HG02642 (cell line): ENCODE data around the gene ABCC9.
"Not testable (repeated sequence)": the region's sequence is repeated elsewhere in the genome, so short reads cannot be mapped to it uniquely, and the experiment has no call there.

ENCODE experiments used
- ATAC-seq: cut with Tn5 transposase; IDR thresholded peaks from one replicate; pipeline ENCODE4 v1.9.1; 2021; ENCODE audit warnings: mild to moderate bottlenecking; ENCODE audit not compliant: unreplicated experiment, poor library complexity

The ABCC9 gene

DNA sequence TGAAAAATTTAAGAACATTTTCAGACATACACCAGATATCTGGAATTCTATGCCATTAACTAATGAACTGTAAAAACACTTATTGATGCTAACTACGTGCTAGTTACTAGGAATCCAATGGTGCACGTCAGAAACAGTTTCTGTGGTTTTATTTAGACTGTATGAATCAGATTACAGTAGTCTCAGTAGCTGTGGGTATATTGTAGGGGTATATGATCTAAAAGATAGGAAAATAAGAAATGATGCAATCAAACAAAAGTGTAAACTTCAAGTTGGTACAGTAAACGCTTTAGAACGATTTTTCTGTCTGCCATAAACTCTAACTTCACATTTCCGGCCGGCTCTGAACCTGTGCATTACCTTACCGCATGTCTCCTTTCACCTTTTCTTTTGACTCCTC, 2.3 kb downstream of the ABCC9 start:
- ATAC-seq = no peak

DNA sequence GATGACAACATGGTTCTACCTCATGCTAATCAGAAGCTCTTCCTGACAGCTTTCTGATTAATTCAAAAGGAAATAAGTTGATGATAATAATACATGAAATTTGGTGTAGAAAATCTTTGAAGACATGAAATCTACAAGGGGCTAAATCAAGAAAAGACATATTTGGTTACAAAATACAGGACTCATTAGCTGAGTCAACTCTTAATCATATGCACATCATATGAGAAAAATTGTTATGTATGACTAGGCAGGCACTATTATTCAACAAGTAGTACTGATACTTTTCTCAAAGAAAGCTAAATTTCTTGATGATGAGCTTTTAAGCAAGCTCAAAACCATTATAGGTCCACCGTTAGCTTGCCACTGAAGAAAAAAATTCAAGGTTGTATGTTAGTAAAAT, 7.1 kb downstream of the ABCC9 start:
- ATAC-seq = no peak

DNA sequence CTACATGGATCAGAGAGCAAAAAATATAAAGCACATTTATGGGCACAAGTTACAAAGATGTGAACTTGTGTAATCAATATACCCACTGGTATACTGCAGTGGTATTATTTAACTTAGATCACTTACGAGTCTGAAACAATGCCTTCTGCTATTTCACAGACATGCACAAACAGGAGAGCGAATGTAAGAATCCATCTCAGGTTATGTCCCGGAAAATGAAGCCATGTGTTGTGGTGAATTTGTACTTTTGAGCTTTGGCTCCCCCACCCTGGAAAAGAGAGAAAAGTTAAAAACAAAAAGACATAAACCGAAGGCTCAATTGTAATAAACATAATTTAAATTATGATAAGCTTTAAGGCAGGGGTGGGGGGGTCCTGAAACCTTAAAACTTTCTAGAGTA, 7.6 kb downstream of the ABCC9 start:
- ATAC-seq = no peak

DNA sequence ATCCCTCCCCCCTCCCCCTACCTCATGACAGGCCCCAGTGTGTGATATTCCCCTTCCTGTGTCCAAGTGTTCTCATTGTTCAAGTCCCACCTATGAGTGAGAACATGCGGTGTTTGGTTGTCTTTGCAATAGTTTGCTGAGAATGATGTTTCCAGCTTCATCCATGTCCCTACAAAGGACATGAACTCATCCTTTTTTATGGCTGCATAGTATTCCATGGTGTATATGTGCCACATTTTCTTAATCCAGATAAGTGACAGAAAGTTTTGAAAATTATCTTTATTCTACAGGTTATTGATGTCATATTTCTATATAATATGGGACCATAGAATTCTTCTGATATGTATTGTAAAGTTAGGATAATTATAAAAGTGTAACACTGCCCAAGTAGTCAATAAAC, 11.3 kb downstream of the ABCC9 start:
- not testable (repeated sequence) for ATAC-seq

DNA sequence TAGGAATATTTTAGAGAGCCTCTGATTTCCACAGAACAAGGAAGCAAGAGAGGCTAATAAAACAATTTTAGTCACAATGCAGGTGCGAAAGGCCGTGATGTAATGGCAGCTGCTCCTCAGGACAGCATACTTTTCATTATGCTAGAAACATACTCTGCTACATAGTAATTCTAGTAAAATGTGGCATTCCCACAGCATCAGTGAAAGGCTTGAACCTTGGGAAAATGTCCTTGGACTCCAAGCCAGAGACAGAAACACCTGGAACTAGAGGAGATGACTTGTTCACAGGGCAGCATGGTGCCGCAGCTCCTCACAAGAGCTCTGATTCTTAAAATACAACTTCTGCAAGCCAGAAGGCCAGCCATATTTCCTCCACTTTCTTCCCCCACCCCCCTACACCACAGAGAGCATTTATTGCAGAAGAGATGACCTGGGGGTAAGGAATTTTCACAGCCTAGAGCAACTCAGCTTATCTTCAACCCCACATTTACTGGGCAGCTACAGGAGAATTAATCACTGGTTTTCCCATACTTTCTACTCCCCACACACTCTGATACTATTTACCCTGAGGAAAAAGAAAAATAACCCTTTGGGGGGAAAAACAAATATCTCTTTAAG, 15.8 kb downstream of the ABCC9 start:
- no peak for ATAC-seq

DNA sequence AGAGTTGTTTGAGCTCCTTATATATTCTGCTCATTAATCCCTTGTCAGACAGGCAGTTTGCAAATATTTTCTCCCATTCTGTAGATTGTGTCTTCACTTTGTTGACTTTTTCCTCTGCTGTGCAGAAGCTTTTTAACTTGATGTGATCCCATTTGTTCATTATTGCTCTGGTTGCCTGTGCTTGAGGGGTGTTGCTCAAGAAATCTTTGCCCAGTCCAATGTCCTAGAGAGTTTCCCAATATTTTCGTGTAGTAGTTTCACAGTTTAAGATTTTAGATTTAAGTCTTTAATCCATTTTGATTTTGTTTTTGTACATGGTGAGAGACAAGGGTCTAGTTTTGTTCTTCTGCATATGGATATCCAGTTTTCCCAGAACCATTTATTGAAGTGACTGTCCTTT, 19.8 kb downstream of the ABCC9 start:
- no peak for ATAC-seq

DNA sequence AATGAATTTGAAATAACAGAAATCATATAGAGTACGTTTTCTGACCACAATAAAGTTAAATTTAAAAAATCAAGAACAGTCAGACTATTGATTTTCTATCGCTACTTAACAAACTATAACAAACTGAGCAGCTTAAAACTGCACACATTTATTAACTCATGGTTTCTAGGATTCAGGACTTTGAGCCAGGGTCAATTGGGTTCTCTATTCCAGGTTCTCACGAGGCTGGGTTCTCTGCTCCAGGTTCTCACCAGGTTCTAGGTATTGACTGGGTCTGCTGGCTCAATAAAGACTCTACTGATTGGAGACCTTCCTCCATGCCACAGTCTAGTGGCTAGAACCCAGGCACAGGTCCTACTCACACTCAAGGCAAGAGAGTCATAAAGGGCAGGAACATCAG, 22.8 kb downstream of the ABCC9 start:
- ATAC-seq = no peak

DNA sequence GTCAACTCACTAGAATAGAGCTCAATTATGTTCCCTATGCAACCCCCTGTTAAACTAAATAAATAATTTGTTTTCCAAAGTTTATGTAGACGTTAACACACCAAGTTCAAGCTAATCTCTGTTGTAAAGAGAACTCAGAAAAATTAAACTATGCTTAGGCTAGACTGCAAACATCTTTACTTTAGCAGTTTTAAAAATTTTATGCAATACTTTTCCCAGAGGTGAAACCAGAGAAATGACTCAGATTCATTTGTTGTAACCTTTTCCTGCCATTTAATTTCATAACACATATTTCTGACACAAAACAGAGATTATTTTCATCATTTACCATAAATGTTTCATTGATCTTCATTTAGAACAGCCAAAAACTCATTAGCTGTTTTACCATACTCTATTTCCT, 27.4 kb downstream of the ABCC9 start:
- no peak for ATAC-seq

DNA sequence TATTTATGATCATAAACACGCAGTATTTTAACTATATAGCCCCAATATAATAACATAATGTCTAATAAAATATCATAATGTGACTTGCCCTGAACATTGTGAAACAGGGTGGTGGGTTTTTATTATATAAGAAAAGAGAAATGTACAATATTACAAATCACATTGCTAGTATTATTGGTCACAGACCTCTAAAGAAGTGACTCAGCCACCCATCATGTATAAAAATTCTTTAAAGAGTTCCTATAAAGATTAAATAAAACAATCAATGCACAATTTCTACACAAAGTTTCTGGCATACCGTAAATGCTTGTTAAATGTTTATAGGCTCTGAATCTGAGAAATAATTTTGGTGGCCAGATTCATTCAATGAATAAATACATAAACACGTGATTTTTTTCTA, 28.9 kb downstream of the ABCC9 start:
- no peak for ATAC-seq

DNA sequence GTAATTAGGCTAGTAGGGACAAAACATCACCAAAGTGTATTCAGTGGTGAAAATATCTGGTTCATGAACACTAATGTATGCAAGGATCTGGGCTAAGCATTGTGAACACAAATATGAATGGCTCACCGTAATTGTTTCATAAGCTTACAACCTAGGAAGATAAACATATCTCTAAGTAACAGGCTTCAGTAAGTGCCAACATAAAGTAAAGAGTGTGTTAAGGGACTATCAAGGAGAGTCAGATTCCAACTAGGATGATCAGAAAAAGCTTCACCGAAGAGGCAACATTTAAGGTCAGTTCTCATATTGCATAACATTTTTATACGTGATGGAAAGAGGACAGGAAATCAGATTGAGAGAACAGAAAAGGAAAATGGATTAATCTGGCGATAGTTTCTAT, 29.4 kb downstream of the ABCC9 start:
- ATAC-seq = no peak

DNA sequence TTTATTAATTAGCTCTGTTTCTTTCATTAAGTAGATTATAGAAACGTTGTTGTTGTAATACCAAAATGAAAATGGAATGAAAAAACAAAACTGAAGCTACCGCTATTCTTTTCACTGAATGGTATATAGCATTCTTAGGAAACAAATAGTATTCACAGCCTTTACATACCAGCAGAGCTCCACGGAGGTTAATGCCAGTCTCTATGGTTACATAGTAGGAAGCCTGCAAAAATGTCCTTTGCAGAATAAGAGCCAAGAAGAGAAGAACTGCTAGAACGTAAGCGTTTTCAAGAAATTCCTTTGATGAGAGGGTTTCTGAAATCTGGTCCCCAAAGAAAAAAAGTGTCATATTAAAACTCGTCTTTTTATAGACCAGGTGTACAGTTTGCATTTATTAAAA, 30.6 kb downstream of the ABCC9 start:
- ATAC-seq = no peak

DNA sequence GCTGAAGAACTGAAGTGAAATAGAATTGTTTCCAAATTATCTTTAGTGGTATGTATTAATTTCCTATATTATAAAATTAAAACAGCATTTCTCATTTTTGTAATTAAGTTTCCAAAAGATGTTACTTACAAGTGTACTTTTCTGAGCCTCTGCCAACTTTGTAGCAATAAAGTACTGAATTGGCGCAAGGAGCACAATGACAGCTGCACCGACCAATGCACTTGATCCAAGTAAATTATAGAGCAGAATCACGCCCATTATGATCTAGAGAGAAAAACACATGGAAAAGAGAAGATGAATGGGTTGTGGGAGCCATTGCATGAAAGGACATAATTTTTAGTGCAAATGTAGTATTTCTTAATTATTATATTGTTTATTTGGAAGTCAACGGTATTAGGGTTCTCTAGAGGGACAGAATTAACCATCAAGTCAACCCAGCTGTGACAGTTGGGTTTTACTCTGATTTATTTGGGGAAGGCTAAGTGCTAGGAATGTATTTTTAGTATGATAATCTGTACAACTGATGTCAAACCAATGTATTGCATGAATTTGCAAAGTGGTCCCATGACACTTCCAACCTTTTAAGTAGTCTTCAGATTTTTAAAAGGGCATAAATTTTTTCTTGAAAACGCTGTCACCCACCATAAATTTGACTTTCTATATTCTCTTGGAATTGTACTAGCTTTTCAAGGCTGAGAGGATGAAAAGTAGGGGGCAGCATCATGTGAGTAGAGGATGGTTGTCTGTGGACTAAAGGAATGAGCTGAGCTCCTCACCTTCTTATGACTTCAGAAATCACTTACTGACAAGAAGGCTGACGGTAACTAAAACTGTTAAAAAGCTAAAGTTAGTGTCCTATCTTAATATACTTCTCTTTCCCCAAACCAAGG, 33.0 kb downstream of the ABCC9 start:
- no peak for ATAC-seq

DNA sequence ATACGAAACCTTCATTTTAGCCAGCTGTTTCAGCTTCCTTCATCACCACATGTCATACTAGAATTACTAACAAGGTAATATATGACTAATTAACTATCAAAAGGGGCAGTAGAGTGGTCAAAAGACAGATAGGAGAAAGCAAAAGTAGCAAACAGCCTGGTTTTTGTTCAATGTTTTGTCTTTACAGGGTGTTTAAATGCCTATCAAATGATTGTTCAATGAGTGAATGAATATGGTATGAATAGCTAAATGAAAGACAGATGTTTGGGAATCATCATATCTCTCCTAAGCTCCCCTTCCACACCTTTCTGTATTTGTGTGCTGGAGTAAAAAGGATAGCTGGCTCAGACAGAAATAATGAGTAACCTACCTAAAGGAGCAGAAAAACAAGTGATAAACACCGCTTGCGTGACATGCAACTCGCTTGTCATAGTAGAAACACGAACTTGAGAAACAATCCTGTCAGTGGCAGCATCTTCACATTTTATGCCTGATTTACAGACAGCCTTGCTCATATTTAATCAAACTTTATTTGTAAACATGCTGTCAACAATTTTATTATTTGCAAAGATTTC, 34.2 kb downstream of the ABCC9 start:
- ATAC-seq = peak; percentile 66

DNA sequence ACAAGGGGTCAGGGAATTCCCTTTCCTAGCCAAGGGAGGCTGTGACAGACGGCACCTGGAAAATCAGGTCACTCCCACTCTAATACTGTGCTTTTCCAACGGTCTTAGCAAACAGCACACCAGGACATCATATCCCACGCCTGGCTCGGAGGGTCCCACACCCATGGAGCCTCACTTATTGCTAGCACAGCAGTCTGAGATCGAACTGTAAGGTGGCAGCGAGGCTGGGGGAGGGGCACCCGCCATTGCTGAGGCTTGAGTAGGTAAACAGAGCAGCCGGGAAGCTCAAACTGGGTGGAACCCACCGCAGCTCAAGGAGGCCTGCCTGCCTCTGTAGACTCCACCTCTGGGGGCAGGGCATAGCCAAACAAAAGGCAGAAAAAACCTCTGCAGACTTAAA, 41.7 kb downstream of the ABCC9 start:
- ATAC-seq = not testable (repeated sequence)

DNA sequence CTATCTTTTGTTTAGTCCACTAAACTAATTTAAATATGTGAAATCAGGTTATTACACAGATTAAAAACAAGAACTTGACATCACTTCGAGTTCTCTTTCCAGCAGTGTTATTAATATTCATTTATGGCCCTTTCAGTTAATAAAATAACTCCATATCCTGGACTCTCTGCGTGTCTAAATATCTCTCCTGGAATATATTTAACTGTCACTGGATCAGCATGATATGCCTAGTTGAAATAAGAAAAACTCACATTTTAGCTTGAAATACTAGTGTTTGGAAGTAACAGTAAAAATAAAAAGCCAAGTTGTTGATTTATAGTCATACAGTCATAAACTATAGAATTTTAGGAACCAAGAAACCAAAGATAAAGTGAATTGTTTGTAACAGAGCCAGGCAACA, 45.6 kb downstream of the ABCC9 start:
- no peak for ATAC-seq

DNA sequence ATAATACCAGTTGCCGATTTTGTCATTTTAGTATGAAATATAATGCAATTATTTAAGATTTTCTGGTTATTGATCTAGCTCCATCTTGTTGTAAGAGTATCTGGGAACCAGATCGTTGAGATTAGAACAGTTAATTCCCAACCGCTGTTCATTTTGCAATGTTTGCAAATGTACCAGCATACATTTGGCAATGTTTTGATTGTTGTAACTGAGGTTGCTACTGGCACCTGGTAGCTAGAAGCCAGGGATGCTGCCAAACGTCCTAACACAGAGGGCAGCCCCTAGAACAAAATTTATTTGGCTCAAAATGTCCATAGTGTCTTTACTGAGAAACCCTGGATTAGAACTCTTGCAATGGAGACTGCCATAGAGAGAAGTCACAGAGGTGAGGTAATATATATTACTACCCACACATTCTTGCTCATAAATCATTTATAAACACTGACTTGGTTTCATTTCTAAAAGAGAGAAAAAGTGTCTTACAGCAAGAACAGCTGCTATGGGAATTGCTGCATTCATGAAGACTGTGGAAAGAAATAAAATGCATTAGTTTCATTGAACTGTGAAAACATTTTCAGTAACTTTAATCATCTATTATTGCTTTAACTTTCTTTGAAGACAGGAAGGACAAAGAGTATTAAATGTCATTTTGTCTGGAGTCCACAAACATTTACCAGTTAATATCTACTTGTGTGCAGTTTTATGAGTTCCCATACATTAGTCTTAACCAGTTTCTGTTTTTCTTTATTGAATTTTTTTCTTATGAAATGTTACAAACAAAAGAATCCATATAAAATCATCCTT, 46.2 kb downstream of the ABCC9 start:
- no peak for ATAC-seq

DNA sequence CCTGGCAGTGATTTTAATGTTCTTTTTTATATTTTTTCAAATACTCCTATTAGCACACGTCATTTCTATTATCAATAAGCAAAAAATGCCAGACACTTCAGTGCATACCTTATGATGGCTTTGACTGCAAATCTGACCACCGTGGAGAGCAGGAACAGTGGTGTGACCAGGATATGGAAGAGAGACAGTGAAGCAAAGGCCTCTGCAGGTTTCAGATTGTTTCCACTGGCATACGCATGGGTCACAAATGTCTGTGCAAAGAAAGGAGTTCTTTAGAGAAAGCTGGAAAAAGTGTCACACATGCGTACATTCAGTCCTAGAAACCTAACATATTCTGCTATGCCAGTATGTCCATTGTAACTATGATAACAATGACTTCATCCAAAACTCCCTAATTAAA, 47.3 kb downstream of the ABCC9 start:
- no peak for ATAC-seq

DNA sequence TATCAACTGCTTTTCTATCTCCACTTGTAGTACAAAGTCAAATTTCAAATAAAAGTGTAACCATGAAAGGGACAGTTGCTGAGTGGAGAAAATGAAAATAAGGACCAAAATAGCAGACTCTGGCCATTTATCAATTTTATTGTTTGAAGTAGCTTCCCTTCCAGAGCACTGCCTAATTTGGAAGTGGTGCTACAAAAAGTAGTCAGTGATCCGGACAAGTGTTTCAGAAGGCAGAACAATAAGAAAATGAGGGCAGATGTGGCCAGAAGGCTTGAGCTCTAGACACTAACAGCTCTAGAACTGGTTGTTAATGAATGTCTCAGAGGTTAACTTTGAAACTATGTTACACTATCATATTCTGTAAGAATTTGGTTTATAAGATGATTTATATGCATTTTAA, 48.9 kb downstream of the ABCC9 start:
- ATAC-seq = no peak

DNA sequence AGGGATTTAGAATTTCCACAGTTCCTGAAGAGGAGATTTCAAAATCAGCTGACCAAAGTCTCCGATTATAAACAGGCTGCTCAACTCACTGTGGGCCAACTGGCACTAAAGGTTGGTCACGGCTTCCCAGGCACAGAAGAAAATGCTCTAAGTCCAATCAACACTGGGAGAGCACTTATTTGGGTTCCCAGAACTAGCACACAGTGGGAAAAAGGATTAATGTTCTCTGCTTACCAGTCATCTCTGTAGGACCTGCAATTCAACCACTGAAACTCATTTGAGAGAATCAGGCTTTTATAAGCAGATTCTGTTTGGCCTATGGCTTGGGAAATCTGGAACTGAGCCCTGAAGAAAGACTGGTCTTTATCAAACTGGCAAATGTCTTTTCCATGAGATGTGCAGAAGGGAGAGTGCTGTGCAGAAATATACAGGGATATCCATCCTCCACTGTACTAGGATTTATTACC, 49.4 kb downstream of the ABCC9 start:
- ATAC-seq = no peak

DNA sequence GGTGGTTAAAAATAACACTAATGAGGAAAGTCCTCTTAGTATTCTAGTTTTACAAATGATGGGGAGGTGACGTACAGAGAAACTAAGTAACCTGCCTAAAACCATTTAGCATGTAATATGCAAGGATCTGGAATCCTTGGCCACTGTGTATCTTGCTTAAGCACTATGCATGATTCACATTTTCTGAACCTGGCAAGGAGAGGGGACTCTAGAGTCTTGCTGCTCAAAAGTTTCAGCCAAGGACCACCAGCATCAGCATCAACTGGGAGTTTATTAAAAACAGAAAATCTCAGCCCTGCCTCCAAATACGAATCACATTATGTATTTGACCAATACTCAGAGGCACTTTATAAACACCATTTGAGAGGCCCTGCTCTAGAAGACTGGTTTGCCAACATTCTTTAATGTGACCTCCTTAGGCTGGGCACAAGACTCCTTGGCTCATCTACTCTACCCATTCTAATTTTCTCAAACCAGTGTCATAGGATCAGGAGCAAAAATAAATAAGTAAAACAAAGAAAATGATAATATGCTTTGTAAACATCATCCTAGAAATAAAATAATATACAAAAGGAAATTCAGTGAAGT, 52.9 kb downstream of the ABCC9 start:
- ATAC-seq = no peak
